Left hindlimb (tissue), 1 donor: ENCODE results near the gene LARP4B.
A peak's percentile ranks its signal among the peaks of the same experiment; 100 is the strongest.

ENCODE experiments used
- DNase-seq: peaks from one replicate; pipeline ENCODE4 v3.0.0-alpha.2; 2018

The LARP4B gene

GRCh38 chr10:865924-866576 lies 65.5 kb downstream of the LARP4B start:
- no peak for DNase-seq

GRCh38 chr10:865257-865656 lies 66.2 kb downstream of the LARP4B start:
- no peak for DNase-seq

GRCh38 chr10:860519-860918 lies 71.0 kb downstream of the LARP4B start:
- DNase-seq, result no peak

GRCh38 chr10:856416-857157 lies 74.9 kb downstream of the LARP4B start:
- no peak for DNase-seq

GRCh38 chr10:855671-856070 lies 75.8 kb downstream of the LARP4B start:
- DNase-seq, result no peak

GRCh38 chr10:855079-855478 lies 76.4 kb downstream of the LARP4B start:
- no peak for DNase-seq

- DNase-seq, result no peak
Measured at GRCh38 chr10:853017-853416, 78.5 kb downstream of the LARP4B start.

GRCh38 chr10:852386-852785 lies 79.1 kb downstream of the LARP4B start:
- no peak for DNase-seq

GRCh38 chr10:851901-852300 lies 79.6 kb downstream of the LARP4B start:
- no peak for DNase-seq

- DNase-seq, result no peak
Measured at GRCh38 chr10:850093-850492, 81.4 kb downstream of the LARP4B start.

- DNase-seq, result no peak
Measured at GRCh38 chr10:847868-848267, 83.6 kb downstream of the LARP4B start.

GRCh38 chr10:846126-846685 lies 85.3 kb downstream of the LARP4B start:
- no peak for DNase-seq

GRCh38 chr10:845526-845925 lies 86.0 kb downstream of the LARP4B start:
- DNase-seq, result no peak

- peak; percentile 58 for DNase-seq
Measured at GRCh38 chr10:844552-844951, 87.0 kb downstream of the LARP4B start.

GRCh38 chr10:843703-844102 lies 87.8 kb downstream of the LARP4B start:
- DNase-seq, result no peak

GRCh38 chr10:842795-843194 lies 88.7 kb downstream of the LARP4B start:
- no peak for DNase-seq

- DNase-seq, result no peak
Measured at GRCh38 chr10:841535-841934, 90.0 kb downstream of the LARP4B start.

GRCh38 chr10:839550-840205 lies 91.8 kb downstream of the LARP4B start:
- DNase-seq, result no peak

GRCh38 chr10:836782-837181 lies 94.7 kb downstream of the LARP4B start:
- no peak for DNase-seq

- DNase-seq, result no peak
Measured at GRCh38 chr10:834493-834892, 97.0 kb downstream of the LARP4B start.

GRCh38 chr10:829241-829640 lies 102.3 kb downstream of the LARP4B start:
- no peak for DNase-seq

GRCh38 chr10:828191-828590 lies 103.3 kb downstream of the LARP4B start:
- DNase-seq, result no peak

- no peak for DNase-seq
Measured at GRCh38 chr10:824946-825345, 106.6 kb downstream of the LARP4B start.

GRCh38 chr10:824497-824896 lies 107.0 kb downstream of the LARP4B start:
- no peak for DNase-seq
